Measurements from ENCODE around the gene PLEKHA1.

PLEKHA1 gene

DNA sequence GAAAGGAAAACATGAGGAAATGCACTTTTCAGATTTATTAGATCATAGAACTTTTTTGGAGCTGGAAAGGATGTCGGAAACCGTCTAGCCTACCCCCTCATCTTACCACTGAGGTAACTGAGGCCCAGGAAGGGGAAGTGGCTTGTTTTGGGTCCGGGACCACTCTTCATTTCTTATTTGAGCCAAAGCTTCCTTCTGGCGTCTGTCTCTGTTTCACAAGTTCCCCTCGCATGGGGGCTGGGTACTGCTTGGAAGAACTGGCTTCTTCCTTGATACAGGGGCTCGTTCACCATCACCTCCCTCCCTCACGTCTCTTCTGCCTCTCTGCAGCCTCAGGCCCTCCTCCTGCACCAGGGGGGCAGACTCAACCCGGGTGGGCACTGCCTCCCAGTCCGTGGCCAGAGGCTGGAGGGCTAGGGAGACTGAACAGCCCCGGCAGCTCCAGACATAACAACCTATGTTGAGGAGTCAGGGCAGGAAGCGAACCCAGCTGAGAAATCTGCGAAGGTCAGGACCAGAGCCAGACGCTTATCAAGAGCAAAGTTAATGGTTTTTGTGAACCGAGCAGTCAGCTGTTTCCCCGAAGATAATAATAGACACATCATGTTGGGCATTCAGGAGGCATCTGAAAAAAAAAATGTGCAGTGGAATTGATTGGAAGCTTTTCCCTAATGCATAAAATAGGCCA, 99.8 kb downstream of the PLEKHA1 start:
- DNase-seq (ENCODE audit: low read depth, low spot score): no peak
- H3K27ac ChIP-seq: no peak overlapping the region

DNA sequence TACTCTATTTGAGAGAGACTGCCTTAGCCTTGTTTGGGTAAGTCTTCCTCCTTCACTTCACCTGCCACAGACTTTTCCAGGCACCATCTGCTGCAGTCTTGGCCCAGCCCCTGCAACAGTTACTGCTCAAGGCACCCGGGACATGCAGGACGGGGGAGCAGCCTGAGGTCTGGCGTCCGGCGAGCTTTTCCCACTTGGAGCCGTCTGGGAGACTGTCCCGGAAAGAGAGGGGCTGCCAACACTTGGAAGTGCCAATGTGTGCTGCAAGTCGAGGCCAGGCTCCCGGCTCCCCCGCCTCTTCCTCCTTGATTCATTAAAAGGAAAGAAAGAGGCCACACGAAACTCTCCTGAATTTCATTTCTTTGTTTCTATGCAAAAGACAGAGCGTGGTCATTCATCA, 100.6 kb downstream of the PLEKHA1 start:
- no peak overlapping the region for H3K27ac ChIP-seq
- no peak for DNase-seq (ENCODE audit: low read depth, low spot score)

DNA sequence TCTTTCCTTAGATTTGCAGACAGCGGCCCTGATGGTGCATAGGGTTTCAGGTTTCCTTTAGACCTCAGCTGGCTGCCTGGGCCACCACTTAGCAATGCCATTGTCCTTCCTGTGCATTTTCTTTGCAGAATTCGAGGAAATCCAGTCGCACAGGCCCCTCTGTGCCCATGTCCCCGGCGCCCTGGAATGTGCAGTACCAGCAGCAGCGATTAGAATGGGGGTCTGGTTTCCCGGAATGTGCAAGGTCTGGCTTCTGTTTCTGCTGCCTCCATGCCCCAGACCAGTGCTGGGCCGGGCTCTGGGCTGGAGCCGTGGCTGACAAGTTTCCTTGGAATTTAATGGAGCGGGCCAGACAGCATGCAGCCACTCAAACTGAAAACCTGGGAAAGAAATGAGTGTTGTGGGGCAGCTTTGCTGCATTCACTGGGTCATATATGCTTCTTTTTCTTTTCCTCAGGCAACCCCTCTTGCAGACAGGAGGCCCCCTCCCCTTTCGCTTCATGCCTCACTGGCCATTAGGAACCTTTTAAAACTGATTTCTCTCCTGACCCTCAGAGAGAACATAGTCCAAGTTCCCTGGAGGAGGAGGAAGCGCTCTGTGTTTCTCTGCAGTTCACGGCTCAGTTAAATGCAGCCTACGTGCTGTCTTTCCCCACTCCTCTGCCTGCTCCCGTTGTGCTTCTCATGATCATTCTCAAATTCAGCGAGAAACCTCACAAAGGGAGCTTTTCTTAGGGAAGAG, 101.3 kb downstream of the PLEKHA1 start:
- DNase-seq (ENCODE audit: low read depth, low spot score): no peak
- H3K27ac ChIP-seq: peak overlapping the region; percentile 4

DNA sequence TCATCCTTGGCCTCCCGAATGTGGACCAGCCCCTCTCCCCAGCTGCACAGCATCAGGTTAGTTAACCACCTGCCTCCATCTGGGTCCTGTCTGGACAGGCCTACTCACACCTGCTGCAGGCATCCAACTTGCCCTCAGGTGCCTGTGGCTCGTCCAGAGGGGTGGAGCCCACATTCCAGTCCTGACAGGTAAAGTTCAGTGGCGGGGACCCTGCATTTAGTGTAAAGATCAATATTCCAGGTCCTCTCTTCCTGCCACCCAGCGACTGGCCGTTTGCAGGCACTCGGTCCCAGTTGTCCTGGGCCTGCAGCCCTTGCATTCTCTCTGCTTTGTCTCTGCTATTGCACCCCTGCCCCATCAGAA, 101.8 kb downstream of the PLEKHA1 start:
- DNase-seq (ENCODE audit: low read depth, low spot score): peak; percentile 49

GRCh38 chr10:122477436-122477835, 102.9 kb downstream of the PLEKHA1 start:
- no peak overlapping the region for H3K27ac ChIP-seq
- no peak for DNase-seq (ENCODE audit: low read depth, low spot score)

More for the DNA sequence above, 101.8 kb downstream of the PLEKHA1 start:
- peak overlapping the region; percentile 4 for H3K27ac ChIP-seq

GRCh38 chr10:122478971-122479370, 104.5 kb downstream of the PLEKHA1 start:
- DNase-seq (ENCODE audit: low read depth, low spot score): no peak

DNA sequence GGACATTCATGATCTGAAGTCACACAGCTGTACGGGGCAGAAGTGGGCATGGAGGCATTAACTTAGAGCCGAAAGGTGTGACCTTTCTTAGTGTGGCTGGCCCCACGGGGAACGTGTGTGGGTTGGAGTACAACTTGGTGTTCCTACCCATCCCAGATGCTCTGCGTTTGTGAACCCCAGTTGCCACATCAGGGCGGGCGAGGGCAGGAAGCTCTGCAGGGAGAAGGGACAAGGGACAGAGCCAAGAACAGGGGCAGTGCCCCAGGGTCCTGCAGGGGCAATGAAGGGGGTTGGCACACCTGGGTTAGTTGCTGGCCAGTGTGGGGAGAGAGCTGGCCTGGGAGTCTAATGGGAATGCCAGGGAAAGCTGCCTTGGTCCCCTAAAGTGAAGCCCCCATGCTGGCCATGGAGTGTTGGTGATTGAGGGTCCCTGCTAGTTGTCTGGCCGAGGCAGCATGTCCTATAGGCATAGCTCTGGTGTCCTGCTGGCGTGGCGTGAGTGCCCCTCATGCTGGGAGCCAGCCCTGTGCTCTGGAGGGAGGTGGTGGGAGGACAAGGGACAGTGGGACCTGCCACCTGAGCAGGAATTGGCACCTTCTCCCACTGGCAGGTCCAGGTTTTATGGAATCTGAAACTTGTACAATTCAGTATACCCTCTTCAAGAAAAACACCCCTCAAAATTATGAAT, 105.8 kb downstream of the PLEKHA1 start:
- no peak for DNase-seq (ENCODE audit: low read depth, low spot score)
- H3K27ac ChIP-seq: no peak overlapping the region

More at GRCh38 chr10:122478971-122479370, 104.5 kb downstream of the PLEKHA1 start:
- H3K27ac ChIP-seq: no peak overlapping the region

GRCh38 chr10:122481296-122482056, 107.0 kb downstream of the PLEKHA1 start:
- DNase-seq (ENCODE audit: low read depth, low spot score): no peak
- no peak overlapping the region for H3K27ac ChIP-seq
